Measurements from ENCODE around the gene MTCL1.

GRCh38 chr18:8823530-8823929 is 118.2 kb downstream of the MTCL1 start:
- TF ChIP-seq EZH2phosphoT487 (IDR thresholded peaks at IDR 0.05; ENCODE audit: low read depth, severe bottlenecking, unreplicated experiment) (no peak), CTCF (IDR thresholded peaks at IDR 0.05; ENCODE audit: poor library complexity) (no peak)

Data from hepatocyte (in vitro differentiated cells).